NB4 (cell line): Measurements from ENCODE around the gene SLC49A3.

Source experiments
- POLR2A ChIP-seq: IDR thresholded peaks from 2 replicates; pipeline ENCODE4 v1.6.1; 2011; ENCODE audit warnings: mild to moderate bottlenecking; ENCODE audit not compliant: insufficient read length; ENCODE audit errors: extremely low read depth
- TF ChIP-seq, protein P1 (sequence below): IDR thresholded peaks from one replicate; pipeline ENCODE4 v1.5.1; 2012; ENCODE audit warnings: low read depth, low read length
- TF ChIP-seq, protein P2 (sequence below): IDR thresholded peaks from 2 replicates; pipeline ENCODE4 v1.6.1; 2011; ENCODE audit warnings: low read depth, low read length

DNA sequence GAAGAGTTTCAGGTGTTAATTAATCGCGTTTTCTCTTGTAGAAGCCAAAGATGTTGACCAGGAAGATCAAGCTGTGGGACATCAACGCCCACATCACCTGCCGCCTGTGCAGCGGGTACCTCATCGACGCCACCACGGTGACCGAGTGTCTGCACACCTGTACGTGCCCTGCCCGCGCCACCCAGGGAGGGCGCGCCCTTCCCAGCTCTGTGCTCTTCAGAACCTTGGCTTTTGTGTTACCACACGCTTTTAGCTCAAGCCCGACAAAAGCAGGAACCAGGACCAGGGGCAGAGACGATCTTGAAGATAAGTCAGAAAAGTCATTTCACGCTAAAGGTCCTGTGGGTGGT lies 44.7 kb upstream of the SLC49A3 start:
- TF ChIP-seq, protein P1, sequence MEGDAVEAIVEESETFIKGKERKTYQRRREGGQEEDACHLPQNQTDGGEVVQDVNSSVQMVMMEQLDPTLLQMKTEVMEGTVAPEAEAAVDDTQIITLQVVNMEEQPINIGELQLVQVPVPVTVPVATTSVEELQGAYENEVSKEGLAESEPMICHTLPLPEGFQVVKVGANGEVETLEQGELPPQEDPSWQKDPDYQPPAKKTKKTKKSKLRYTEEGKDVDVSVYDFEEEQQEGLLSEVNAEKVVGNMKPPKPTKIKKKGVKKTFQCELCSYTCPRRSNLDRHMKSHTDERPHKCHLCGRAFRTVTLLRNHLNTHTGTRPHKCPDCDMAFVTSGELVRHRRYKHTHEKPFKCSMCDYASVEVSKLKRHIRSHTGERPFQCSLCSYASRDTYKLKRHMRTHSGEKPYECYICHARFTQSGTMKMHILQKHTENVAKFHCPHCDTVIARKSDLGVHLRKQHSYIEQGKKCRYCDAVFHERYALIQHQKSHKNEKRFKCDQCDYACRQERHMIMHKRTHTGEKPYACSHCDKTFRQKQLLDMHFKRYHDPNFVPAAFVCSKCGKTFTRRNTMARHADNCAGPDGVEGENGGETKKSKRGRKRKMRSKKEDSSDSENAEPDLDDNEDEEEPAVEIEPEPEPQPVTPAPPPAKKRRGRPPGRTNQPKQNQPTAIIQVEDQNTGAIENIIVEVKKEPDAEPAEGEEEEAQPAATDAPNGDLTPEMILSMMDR, result no peak
- TF ChIP-seq POLR2A, result no peak
- TF ChIP-seq, protein P2, sequence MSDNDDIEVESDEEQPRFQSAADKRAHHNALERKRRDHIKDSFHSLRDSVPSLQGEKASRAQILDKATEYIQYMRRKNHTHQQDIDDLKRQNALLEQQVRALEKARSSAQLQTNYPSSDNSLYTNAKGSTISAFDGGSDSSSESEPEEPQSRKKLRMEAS, result no peak
